Stomach smooth muscle (tissue), 2 donors: ENCODE results near the gene PEX3.

ENCODE experiments used
- H3K27ac ChIP-seq: one replicate; pipeline ENCODE4 v1.7.0; 2013; ENCODE audit warnings: mild to moderate bottlenecking, low read length, inconsistent platforms
- H3K27me3 ChIP-seq, 2 donors: one replicate each; pipeline ENCODE4 v1.7.0; 2013; ENCODE audit warnings: low read length in 2 of 2; ENCODE audit not compliant: insufficient read depth in 2 of 2, control insufficient read depth in 1 of 2
- H3K36me3 ChIP-seq, 2 donors: one replicate each; pipeline ENCODE4 v1.7.0; 2013; ENCODE audit warnings: low read length in 2 of 2; ENCODE audit not compliant: control insufficient read depth in 2 of 2, insufficient read depth in 2 of 2
- H3K4me1 ChIP-seq: one replicate; pipeline ENCODE4 v1.7.0; 2013; ENCODE audit warnings: low read length; ENCODE audit not compliant: control insufficient read depth, insufficient read depth
- H3K4me3 ChIP-seq, 2 donors: one replicate each; pipeline ENCODE4 v1.7.0; 2013; ENCODE audit warnings: low read length in 2 of 2
- H3K9ac ChIP-seq, 2 donors: one replicate each; pipeline ENCODE4 v1.7.0; 2013; ENCODE audit warnings: low read length in 2 of 2, mild to moderate bottlenecking in 1 of 2
- H3K9me3 ChIP-seq, 2 donors: one replicate each; pipeline ENCODE4 v1.7.0; 2013; ENCODE audit warnings: low read length in 2 of 2; ENCODE audit not compliant: control insufficient read depth in 2 of 2
- donor health status: healthy.
- donor health status: Pancreatic carcinoma.

Gene PEX3

GRCh38 chr6:143450453-143451371, at the start of gene PEX3, which contains the start of gene ADAT2:
PEX3 (plus strand) TSS chr6:143450805; CDS start chr6:143451043, 238 bp downstream.
ADAT2 (minus strand) TSS chr6:143450695; CDS start chr6:143450658, 37 bp downstream.
- Histone ChIP-seq H3K9me3 (no peaks in the 10 kb centered on the region), H3K9ac (peak within 1 kb of the TSS; percentile 92 to 93), H3K27ac (peak within 1 kb of the TSS; percentile 58), H3K36me3 (no peaks in the 10 kb centered on the region), H3K4me1 (peaks cover 10% of the 10 kb centered on the region), H3K4me3 (peak within 1 kb of the TSS; percentile 92 to 94), H3K27me3 (no peaks in the 10 kb centered on the region)

GRCh38 chr6:143401068-143401446, 49.5 kb upstream of the PEX3 start:
- Histone ChIP-seq H3K9ac (no peak overlapping the region), H3K9me3 (no peaks in the 10 kb centered on the region), H3K27me3 (no peaks in the 10 kb centered on the region), H3K36me3 (no peaks in the 10 kb centered on the region), H3K4me1 (no peaks in the 10 kb centered on the region), H3K27ac (no peak overlapping the region), H3K4me3 (no peak overlapping the region)

GRCh38 chr6:143401636-143402370, 48.8 kb upstream of the PEX3 start:
- Histone ChIP-seq H3K27ac (no peak overlapping the region), H3K4me3 (no peak overlapping the region), H3K9ac (no peak overlapping the region), H3K27me3 (no peaks in the 10 kb centered on the region), H3K36me3 (no peaks in the 10 kb centered on the region), H3K9me3 (no peaks in the 10 kb centered on the region), H3K4me1 (no peaks in the 10 kb centered on the region)

GRCh38 chr6:143402721-143403336, 47.8 kb upstream of the PEX3 start:
- no peak overlapping the region for H3K9ac ChIP-seq
- no peaks in the 10 kb centered on the region for H3K27me3 ChIP-seq

GRCh38 chr6:143405373-143406154, 45.0 kb upstream of the PEX3 start:
- Histone ChIP-seq H3K4me1 (no peaks in the 10 kb centered on the region), H3K9ac (no peak overlapping the region), H3K4me3 (no peak overlapping the region), H3K27me3 (no peaks in the 10 kb centered on the region), H3K36me3 (no peaks in the 10 kb centered on the region), H3K9me3 (no peaks in the 10 kb centered on the region), H3K27ac (no peak overlapping the region)

More at GRCh38 chr6:143402721-143403336, 47.8 kb upstream of the PEX3 start:
- no peaks in the 10 kb centered on the region for H3K4me1 ChIP-seq
- no peak overlapping the region for H3K4me3 ChIP-seq
- no peak overlapping the region for H3K27ac ChIP-seq
- no peaks in the 10 kb centered on the region for H3K9me3 ChIP-seq
- no peaks in the 10 kb centered on the region for H3K36me3 ChIP-seq

- H3K4me3 ChIP-seq = no peak overlapping the region
- H3K27ac ChIP-seq = no peak overlapping the region
- no peaks in the 10 kb centered on the region for H3K36me3 ChIP-seq
- no peak overlapping the region for H3K9ac ChIP-seq
- no peaks in the 10 kb centered on the region for H3K9me3 ChIP-seq
- no peaks in the 10 kb centered on the region for H3K27me3 ChIP-seq
- no peaks in the 10 kb centered on the region for H3K4me1 ChIP-seq
Measured at GRCh38 chr6:143406673-143407072, 43.9 kb upstream of the PEX3 start.

GRCh38 chr6:143408151-143408786, 42.3 kb upstream of the PEX3 start:
- Histone ChIP-seq H3K4me1 (no peaks in the 10 kb centered on the region), H3K9ac (no peak overlapping the region), H3K36me3 (no peaks in the 10 kb centered on the region), H3K9me3 (no peaks in the 10 kb centered on the region), H3K27me3 (no peaks in the 10 kb centered on the region), H3K27ac (no peak overlapping the region), H3K4me3 (no peak overlapping the region)

- Histone ChIP-seq H3K27me3 (no peaks in the 10 kb centered on the region), H3K9me3 (no peaks in the 10 kb centered on the region), H3K9ac (no peak overlapping the region), H3K4me1 (no peaks in the 10 kb centered on the region), H3K4me3 (no peak overlapping the region), H3K27ac (no peak overlapping the region), H3K36me3 (no peaks in the 10 kb centered on the region)
Measured at GRCh38 chr6:143408787-143409162, 41.8 kb upstream of the PEX3 start.

GRCh38 chr6:143410859-143411270, 39.7 kb upstream of the PEX3 start:
- H3K4me1 ChIP-seq = no peaks in the 10 kb centered on the region
- no peak overlapping the region for H3K27ac ChIP-seq
- H3K4me3 ChIP-seq = no peak overlapping the region
- H3K9me3 ChIP-seq = no peaks in the 10 kb centered on the region
- H3K9ac ChIP-seq = no peak overlapping the region
- no peaks in the 10 kb centered on the region for H3K27me3 ChIP-seq
- no peaks in the 10 kb centered on the region for H3K36me3 ChIP-seq

- Histone ChIP-seq H3K36me3 (no peaks in the 10 kb centered on the region), H3K27me3 (no peaks in the 10 kb centered on the region), H3K4me1 (no peaks in the 10 kb centered on the region), H3K9me3 (no peaks in the 10 kb centered on the region), H3K9ac (no peak overlapping the region), H3K4me3 (no peak overlapping the region), H3K27ac (no peak overlapping the region)
Measured at GRCh38 chr6:143414769-143415168, 35.8 kb upstream of the PEX3 start.
